Measurements from ENCODE around the gene OR2H2.
A peak's percentile ranks its signal among the peaks of the same experiment; 100 is the strongest.

Gene OR2H2

GRCh38 chr6:29631209-29631810, 46.4 kb downstream of the OR2H2 start:
- no peak for DNase-seq

DNA sequence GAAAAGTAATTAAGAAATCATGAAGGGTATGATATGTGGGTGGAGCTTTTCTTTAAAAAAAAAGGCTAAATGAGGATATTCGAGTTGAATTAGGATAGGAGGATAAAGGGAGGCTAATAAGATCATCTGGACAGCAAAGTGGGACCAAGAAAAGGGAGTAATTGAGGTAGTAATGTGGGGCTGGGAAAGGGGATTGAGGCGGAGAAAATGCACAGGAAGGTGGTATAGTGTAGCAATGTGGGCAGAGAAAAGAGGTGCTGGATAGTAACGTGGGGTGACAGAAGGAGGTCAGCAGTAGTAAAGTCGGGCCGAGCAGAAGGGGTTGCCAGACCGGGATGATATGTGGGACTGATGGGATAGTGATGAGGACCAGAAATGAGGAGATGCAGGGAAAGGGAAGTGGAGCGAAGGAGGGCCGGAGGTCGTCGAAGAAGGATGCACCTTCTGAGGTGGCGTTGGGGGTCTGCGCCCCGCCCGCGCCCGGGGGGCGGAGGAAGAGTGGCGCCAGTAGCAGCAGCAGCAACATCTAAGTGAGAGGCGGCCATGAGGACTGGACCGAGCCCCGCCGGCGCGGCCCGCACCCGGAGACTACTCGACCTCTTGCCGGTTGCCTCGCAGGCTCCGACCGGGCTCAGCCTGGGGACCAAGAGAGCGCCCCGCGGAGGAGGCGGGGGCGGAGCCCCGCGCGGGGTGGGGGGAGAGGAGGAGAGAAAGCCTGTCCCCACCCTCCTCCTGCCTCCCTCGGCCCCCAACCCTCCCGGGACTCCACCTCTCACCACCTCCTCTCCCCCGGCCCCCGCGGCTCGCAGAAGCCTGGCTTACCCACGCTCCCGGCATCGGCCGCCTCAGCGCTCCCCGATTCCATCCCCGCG, 47.2 kb downstream of the OR2H2 start:
- DNase-seq = peak in 1 of 3 donors; percentile 49

DNA sequence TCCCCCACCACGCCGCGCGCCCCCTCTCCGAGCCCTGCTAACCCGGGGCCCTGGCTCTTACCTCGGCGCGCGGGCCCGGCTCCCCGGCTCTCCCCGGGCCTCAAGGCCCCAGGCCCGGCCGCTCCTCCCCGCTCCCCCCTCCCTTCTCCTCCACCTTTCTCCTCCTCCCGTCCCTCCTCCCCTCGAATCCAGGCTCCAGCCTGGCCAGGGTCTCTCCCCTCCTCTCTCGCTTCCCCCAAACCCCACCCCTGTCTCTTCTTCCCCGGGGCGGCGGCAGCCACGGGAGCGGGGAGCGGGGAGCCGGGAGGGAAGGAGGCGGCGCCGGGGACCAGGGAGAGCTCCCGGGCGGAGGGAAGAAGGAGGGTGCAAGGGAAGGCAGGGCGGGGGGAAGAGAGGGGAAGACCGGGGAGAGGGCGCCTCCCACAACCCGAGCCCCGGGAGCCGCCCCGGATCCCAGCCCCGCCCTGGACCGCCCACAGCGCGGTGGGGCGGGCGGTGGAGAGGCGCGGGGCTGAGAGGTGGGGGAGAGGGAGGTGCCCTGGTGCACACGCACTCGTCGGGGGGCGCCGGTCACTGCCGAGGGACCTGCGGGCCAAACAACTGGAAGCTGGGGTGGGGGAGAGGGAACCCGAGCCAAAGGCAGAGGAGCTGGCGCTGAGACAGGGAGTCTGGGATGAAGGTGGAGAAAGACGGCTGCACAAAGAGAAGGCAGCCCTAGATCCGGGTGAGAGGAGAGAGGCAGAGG, 48.0 kb downstream of the OR2H2 start, which contains the start of gene GABBR1:
TSS of gene GABBR1 (minus strand) at position 395 of the 745 bp plus-strand sequence. CDS start 798 bp downstream, outside the sequence.
- peak; percentile 76 to 95 (median 89) for DNase-seq

GRCh38 chr6:29633534-29633905, 48.6 kb downstream of the OR2H2 start:
- DNase-seq = no peak

DNA sequence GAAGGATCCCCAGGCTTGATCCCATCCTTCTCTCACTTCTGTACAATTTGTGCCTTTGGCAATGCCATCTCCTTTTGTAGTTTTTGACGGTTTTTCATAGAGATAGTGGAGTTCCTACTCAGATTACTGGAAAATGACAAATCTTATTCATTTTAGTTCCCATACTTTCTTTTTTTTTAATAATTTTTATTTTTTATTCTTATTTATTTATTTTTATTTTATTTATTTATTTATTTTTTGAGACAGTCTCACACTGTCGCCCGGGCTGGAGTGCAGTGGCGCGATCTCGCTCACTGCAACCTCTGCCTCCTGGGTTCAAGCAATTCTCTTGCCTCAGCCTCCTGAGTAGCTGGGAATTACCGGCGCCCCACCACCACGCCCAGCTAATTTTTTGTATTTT, 52.3 kb downstream of the OR2H2 start:
- no peak for DNase-seq
